ENCODE measurements around the gene SYNGR3.

DNA sequence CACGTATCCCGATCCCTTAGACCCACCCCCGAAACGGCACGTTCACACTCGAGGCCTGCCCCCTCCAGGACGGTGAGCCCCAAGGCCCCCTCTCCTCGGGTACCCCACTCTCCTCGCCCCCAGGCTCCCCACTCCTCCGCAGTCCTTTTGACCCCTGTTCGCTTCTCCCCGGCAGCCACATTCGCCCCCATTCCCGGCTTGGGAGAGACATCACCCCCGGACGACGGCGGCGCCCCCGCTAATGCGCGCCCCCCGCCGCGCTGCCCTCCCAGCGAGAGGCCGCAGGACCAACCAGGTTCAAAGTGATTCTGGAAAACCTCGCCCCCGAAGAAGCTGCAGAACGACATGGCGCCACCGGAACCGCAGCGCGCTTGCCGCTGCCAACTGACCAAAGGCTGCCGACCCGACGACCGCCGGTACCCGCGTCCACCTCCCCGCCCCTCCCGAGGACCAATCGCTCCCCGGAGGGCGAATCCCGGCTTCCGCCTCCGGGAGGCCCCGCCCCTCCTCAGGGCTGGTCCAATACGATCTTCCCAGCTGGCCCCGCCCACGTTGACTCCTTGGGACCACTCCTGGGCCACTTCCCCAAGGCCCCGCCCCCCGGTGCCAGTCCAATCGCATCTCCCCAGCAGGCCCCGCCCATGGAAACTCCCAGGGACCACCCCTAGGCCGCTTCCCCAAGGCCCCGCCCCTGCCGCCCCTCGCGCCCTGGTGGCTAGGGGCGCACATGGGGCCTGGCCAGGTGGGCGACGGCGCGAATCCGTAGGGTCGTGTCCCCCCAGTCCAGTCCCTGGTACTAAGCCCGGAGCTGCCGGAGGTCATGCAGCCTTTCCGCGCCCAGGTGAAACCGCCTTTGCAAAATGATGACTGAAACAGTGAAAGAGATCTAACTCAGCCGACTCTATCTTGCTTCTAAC lies 46.7 kb upstream of the SYNGR3 start, which contains the start of gene MSRB1:
- TF ChIP-seq, protein P1, sequence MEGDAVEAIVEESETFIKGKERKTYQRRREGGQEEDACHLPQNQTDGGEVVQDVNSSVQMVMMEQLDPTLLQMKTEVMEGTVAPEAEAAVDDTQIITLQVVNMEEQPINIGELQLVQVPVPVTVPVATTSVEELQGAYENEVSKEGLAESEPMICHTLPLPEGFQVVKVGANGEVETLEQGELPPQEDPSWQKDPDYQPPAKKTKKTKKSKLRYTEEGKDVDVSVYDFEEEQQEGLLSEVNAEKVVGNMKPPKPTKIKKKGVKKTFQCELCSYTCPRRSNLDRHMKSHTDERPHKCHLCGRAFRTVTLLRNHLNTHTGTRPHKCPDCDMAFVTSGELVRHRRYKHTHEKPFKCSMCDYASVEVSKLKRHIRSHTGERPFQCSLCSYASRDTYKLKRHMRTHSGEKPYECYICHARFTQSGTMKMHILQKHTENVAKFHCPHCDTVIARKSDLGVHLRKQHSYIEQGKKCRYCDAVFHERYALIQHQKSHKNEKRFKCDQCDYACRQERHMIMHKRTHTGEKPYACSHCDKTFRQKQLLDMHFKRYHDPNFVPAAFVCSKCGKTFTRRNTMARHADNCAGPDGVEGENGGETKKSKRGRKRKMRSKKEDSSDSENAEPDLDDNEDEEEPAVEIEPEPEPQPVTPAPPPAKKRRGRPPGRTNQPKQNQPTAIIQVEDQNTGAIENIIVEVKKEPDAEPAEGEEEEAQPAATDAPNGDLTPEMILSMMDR (IDR thresholded peaks at IDR 0.05; ENCODE audit: low read length) = no peak
- TF ChIP-seq EZH2 (optimal IDR thresholded peaks at IDR 0.05; ENCODE audit: low read depth, low read length) (no peak), EZH2phosphoT487 (IDR thresholded peaks at IDR 0.05; ENCODE audit: low read length) (no peak)

Data from MM.1S (cell line).